Testis (tissue), 2 donors: ENCODE data around the gene OSBPL3.

Experiments used
- POLR2A ChIP-seq: fragments of 450-650 bp; IDR thresholded peaks from one replicate; pipeline ENCODE4 v1.6.1; 2017; ENCODE audit warnings: antibody characterized with exemption, mild to moderate bottlenecking, moderate library complexity
- TF ChIP-seq, protein P1 (sequence below), 3 experiments: fragments of 450-650 bp in 2 of 3; fragments of 200-600 bp in 1 of 3; sonication (generic) in 1 of 3; IDR thresholded peaks; one replicate each; pipeline ENCODE4 v1.5.1; 2016 to 2019; ENCODE audit warnings: antibody characterized with exemption in 3 of 3, mild to moderate bottlenecking in 2 of 3, moderate library complexity in 1 of 3

- TF ChIP-seq, protein P1, sequence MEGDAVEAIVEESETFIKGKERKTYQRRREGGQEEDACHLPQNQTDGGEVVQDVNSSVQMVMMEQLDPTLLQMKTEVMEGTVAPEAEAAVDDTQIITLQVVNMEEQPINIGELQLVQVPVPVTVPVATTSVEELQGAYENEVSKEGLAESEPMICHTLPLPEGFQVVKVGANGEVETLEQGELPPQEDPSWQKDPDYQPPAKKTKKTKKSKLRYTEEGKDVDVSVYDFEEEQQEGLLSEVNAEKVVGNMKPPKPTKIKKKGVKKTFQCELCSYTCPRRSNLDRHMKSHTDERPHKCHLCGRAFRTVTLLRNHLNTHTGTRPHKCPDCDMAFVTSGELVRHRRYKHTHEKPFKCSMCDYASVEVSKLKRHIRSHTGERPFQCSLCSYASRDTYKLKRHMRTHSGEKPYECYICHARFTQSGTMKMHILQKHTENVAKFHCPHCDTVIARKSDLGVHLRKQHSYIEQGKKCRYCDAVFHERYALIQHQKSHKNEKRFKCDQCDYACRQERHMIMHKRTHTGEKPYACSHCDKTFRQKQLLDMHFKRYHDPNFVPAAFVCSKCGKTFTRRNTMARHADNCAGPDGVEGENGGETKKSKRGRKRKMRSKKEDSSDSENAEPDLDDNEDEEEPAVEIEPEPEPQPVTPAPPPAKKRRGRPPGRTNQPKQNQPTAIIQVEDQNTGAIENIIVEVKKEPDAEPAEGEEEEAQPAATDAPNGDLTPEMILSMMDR (IDR thresholded peaks at IDR 0.05) = no peak
- TF ChIP-seq POLR2A = no peak
These were observed 58.7 kb downstream of the OSBPL3 start for GRCh38 chr7:24921362-24921679.
